Keratinocyte (primary cell): ENCODE measurements around the gene HOXB6. TPM values are rescaled to one million over a fixed set of nuclear protein-coding genes. Genes with fewer than 3 reads are reported as not detected.

Experiments used
- DNase-seq: peaks from one replicate; pipeline ENCODE4 v3.0.0-alpha.2; 2011; ENCODE audit warnings: low read depth, missing footprints, low spot score
- FAIRE-seq: peaks from 2 replicates; lab custom pipeline; 2011; peaks lifted over from hg19 to GRCh38; lab: Jason Lieb, UNC
- H2AFZ ChIP-seq: 2 replicates; pipeline ENCODE4 v1.6.0; 2012; ENCODE audit warnings: low read length, control low read depth, inconsistent platforms; ENCODE audit not compliant: control insufficient read depth
- H3K27ac ChIP-seq: 2 replicates; pipeline ENCODE4 v1.5.1; 2011; ENCODE audit warnings: low read length; ENCODE audit not compliant: control insufficient read depth, insufficient read depth
- H3K27me3 ChIP-seq: 3 replicates; pipeline ENCODE4 v1.6.0; 2011; ENCODE audit warnings: low read length; ENCODE audit not compliant: control insufficient read depth, insufficient read depth; ENCODE audit errors: extremely low read depth
- H3K36me3 ChIP-seq, 2 experiments: 2 replicates in 1 of 2; 3 replicates in 1 of 2; pipeline ENCODE4 v1.5.1; 2011; ENCODE audit warnings: low read length in 2 of 2, mild to moderate bottlenecking in 1 of 2; ENCODE audit not compliant: control insufficient read depth in 2 of 2, insufficient read depth in 2 of 2; ENCODE audit errors: extremely low read depth in 1 of 2
- H3K4me1 ChIP-seq: 3 replicates; pipeline ENCODE4 v1.5.1; 2011; ENCODE audit warnings: low read length; ENCODE audit not compliant: control insufficient read depth, insufficient read depth; ENCODE audit errors: extremely low read depth
- H3K4me2 ChIP-seq: 3 replicates; pipeline ENCODE4 v1.6.0; 2011; ENCODE audit warnings: low read depth, low read length; ENCODE audit not compliant: control insufficient read depth, insufficient read depth; ENCODE audit errors: extremely low read depth
- H3K4me3 ChIP-seq, 3 experiments: fragments of 200-600 bp in 1 of 3; sonication (generic) in 1 of 3; 2 replicates in 2 of 3; 3 replicates in 1 of 3; pipeline ENCODE4 v1.5.1; 2011 to 2016; ENCODE audit warnings: low read length in 3 of 3, mild to moderate bottlenecking in 3 of 3, control low read depth in 2 of 3, inconsistent platforms in 1 of 3, low read depth in 1 of 3, mixed read lengths in 1 of 3, mixed run types in 1 of 3, moderate library complexity in 1 of 3; ENCODE audit not compliant: control insufficient read depth in 2 of 3, insufficient read depth in 2 of 3; ENCODE audit errors: extremely low read depth in 1 of 3
- H3K79me2 ChIP-seq: 2 replicates; pipeline ENCODE4 v1.6.0; 2012; ENCODE audit warnings: low read length; ENCODE audit not compliant: control insufficient read depth, insufficient read depth
- H3K9ac ChIP-seq: 3 replicates; pipeline ENCODE4 v1.6.0; 2011; ENCODE audit warnings: low read length; ENCODE audit not compliant: control insufficient read depth, insufficient read depth; ENCODE audit errors: extremely low read depth
- H3K9me1 ChIP-seq: 3 replicates; pipeline ENCODE4 v1.6.0; 2011; ENCODE audit warnings: low read length; ENCODE audit not compliant: control insufficient read depth, insufficient read depth; ENCODE audit errors: extremely low read depth
- H3K9me3 ChIP-seq: 2 replicates; pipeline ENCODE4 v1.5.1; 2012; ENCODE audit warnings: low read depth, low read length; ENCODE audit not compliant: control insufficient read depth
- H4K20me1 ChIP-seq: 3 replicates; pipeline ENCODE4 v1.6.0; 2011; ENCODE audit warnings: low read length; ENCODE audit not compliant: control insufficient read depth, insufficient read depth; ENCODE audit errors: extremely low read depth
- EZH2 ChIP-seq: IDR thresholded peaks from one replicate; pipeline ENCODE4 v1.6.1; 2012; ENCODE audit warnings: inconsistent platforms, mild to moderate bottlenecking, low read length, moderate library complexity
- dilution Hi-C: fragments of 300-500 bp; cut with MboI; formaldehyde crosslinking; loops from one replicate; pipeline ENCODE4 v1.7.0; 2020; ENCODE audit warnings: low sequenced_read_pairs; ENCODE audit not compliant: extremely low pct_ligation_motif_present
- polyA plus RNA-seq, 5 experiments: library from polyadenylated mRNA; depleted of rRNA in 3 of 5; stranded (reverse) in 3 of 5; stranded (forward) in 1 of 5; unstranded in 1 of 5; fragments of >200 nt; gene quantifications; 1 replicate in 1 of 5; 2 replicates in 3 of 5; 3 replicates in 1 of 5; pipeline versions ENCODE4 v1.2.1 to v1.2.3, GENCODE V29; 2011 to 2012; ENCODE audit warnings: missing spikeins in 2 of 5, low read depth in 1 of 5, low replicate concordance in 1 of 5
- TF ChIP-seq, protein P1 (sequence below), 3 experiments: IDR thresholded peaks in 1 of 3; conservative IDR thresholded peaks in 1 of 3; optimal IDR thresholded peaks in 1 of 3; 2 replicates in 2 of 3; 3 replicates in 1 of 3; pipeline versions ENCODE3 to v1.5.1; 2011; ENCODE audit warnings: low read length in 3 of 3, mild to moderate bottlenecking in 3 of 3, moderate library complexity in 2 of 3, control low read depth in 1 of 3, inconsistent platforms in 1 of 3; ENCODE audit not compliant: insufficient read depth in 2 of 3; ENCODE audit errors: extremely low read depth in 1 of 3

HOXB6 gene
- polyA plus RNA-seq, 1 donor (not counting 4 experiments of a cell fraction or from before 2014, with no cell fraction given): 0.62 TPM

DNA sequence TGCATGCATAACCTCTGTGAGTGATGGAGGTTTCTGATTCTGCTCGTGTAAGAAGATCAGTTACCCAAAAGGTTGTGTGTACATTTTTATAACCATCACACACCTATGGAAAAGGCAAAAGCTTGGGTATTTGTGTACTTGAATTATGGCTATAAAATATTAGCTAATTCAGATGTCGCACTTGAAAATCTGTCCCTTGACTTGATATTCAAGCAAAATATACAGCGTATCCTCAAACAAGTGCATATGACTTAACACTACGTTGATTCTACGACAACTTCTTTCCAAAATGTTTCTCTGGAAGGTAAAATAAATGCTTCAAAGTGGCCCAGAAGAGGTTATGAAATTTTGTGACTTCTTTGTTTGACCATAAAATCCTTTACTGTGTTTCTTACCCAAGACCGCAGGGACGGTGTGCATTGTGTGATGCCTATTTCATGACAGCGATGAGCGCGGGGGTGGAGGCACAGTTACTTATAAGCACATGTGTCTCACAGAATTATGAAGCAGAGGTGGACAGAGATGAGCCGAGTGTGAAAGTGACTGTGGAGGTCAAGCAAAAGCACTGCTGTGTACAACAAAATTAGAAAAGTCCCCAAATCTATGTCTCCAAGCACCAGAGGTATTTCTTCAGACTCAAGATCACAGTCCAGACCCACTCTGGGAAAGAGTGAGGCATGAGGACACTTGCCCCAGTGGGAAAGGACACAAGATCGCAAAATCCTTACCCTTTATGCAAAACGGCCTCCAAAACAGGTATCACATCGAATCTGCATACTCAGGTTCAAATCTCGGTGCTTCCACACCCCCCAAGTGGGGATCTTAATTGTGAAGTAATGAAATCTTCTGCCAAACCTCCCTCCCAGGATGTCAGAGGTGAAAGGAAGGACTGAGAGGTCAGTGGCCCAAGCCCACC lies 25.5 kb upstream of the HOXB6 start:
- peaks cover 100% of the 10 kb centered on the region for H3K27me3 ChIP-seq
- H3K36me3 ChIP-seq: no peaks in the 10 kb centered on the region
- no peak for DNase-seq
- no peaks in the 10 kb centered on the region for H3K9me3 ChIP-seq
- H3K9me1 ChIP-seq: no peaks in the 10 kb centered on the region
- H3K4me1 ChIP-seq: peaks cover 3% of the 10 kb centered on the region
- H3K4me2 ChIP-seq: no peak overlapping the region
- peak; percentile 38 for TF ChIP-seq EZH2
- TF ChIP-seq, protein P1, sequence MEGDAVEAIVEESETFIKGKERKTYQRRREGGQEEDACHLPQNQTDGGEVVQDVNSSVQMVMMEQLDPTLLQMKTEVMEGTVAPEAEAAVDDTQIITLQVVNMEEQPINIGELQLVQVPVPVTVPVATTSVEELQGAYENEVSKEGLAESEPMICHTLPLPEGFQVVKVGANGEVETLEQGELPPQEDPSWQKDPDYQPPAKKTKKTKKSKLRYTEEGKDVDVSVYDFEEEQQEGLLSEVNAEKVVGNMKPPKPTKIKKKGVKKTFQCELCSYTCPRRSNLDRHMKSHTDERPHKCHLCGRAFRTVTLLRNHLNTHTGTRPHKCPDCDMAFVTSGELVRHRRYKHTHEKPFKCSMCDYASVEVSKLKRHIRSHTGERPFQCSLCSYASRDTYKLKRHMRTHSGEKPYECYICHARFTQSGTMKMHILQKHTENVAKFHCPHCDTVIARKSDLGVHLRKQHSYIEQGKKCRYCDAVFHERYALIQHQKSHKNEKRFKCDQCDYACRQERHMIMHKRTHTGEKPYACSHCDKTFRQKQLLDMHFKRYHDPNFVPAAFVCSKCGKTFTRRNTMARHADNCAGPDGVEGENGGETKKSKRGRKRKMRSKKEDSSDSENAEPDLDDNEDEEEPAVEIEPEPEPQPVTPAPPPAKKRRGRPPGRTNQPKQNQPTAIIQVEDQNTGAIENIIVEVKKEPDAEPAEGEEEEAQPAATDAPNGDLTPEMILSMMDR (optimal IDR thresholded peaks at IDR 0.05 in 1 of 3, IDR thresholded peaks at IDR 0.05 in 1 of 3, conservative IDR thresholded peaks at IDR 0.05 in 1 of 3; ENCODE audit: extremely low read depth in 1 of 3, insufficient read depth in 2 of 3, low read length in 3 of 3): no peak
- no peak overlapping the region for H3K27ac ChIP-seq
- H3K9ac ChIP-seq: no peak overlapping the region
- H3K4me3 ChIP-seq: no peak overlapping the region
- no peaks in the 10 kb centered on the region for H3K79me2 ChIP-seq
- FAIRE-seq: no peak
- dilution Hi-C loops: no loop called here
- H2AFZ ChIP-seq: no peak overlapping the region
- peaks cover 9% of the 10 kb centered on the region for H4K20me1 ChIP-seq

DNA sequence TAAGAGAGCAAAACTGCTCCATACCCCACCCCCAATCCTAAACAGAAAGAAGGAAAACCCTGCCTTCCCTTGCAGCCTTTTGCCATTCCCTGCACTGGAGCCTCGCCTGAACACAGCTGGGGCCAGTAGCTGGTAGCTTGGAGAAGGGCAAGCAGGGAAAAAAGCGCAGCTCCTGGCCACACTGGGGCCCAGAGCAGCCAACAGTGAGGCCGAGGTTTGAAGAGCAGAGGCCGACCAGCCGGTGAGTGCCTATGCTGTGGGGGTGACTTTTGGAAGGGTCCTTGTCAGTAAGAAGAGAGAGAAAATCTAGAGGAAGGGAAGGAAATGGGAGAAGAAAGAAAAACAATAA lies 24.6 kb upstream of the HOXB6 start:
- Histone ChIP-seq H3K4me2 (no peak overlapping the region), H3K9me1 (no peaks in the 10 kb centered on the region), H4K20me1 (peaks cover 5% of the 10 kb centered on the region), H3K36me3 (no peaks in the 10 kb centered on the region), H2AFZ (no peak overlapping the region), H3K9ac (no peak overlapping the region), H3K27ac (no peak overlapping the region), H3K9me3 (no peaks in the 10 kb centered on the region), H3K79me2 (no peaks in the 10 kb centered on the region), H3K27me3 (peaks cover 100% of the 10 kb centered on the region), H3K4me1 (peaks cover 3% of the 10 kb centered on the region), H3K4me3 (no peak overlapping the region)
- dilution Hi-C loops: no loop called here
- FAIRE-seq (no peak), DNase-seq (no peak)
- TF ChIP-seq, protein P1 (optimal IDR thresholded peaks at IDR 0.05 in 1 of 3, IDR thresholded peaks at IDR 0.05 in 1 of 3, conservative IDR thresholded peaks at IDR 0.05 in 1 of 3; ENCODE audit: extremely low read depth in 1 of 3, insufficient read depth in 2 of 3, low read length in 3 of 3): no peak
- peak; percentile 11 for TF ChIP-seq EZH2
